ENCODE data around the gene CCDC78. TPM values are rescaled to one million over a fixed set of nuclear protein-coding genes. Genes with fewer than 3 reads are reported as not detected.

Gene CCDC78
- total and polyA plus RNA-seq, 2 of the 4 experiments (the other 2 are of a cell fraction) = 0.54 to 4.6 TPM

- no peak for ATAC-seq (ENCODE audit: low read depth)
- DNase-seq = no peak
- peaks cover 7% of the 10 kb centered on the region; the same call in 1 of the 2 replicates for H3K4me1 ChIP-seq (ENCODE audit: control insufficient read depth, insufficient read depth, low read length)
- BruUV-seq (replicated peaks) = no TSS peak
- no peak overlapping the region for H3K23ac ChIP-seq (ENCODE audit: low read depth, low read length)
- no peak overlapping the region for H4K91ac ChIP-seq (ENCODE audit: insufficient read depth, low read depth, low read length)
- intact Hi-C loops (cut with micrococcal nuclease) = no loop called here
- no peak overlapping the region for H3K18ac ChIP-seq (ENCODE audit: low read depth, low read length)
- TF ChIP-seq SMC3 (IDR thresholded peaks at IDR 0.05; ENCODE audit: low read depth, low read length) = no peak
- no peak for TF ChIP-seq RFX5 (IDR thresholded peaks at IDR 0.05; ENCODE audit: low read depth, low read length)
- no peak for TF ChIP-seq MAFK (IDR thresholded peaks at IDR 0.05; ENCODE audit: low read depth, low read length)
- TF ChIP-seq RCOR1 (IDR thresholded peaks at IDR 0.05; ENCODE audit: insufficient replicate concordance, low read length) = no peak
- H4K20me1 ChIP-seq (ENCODE audit: insufficient read depth, low read length) = peaks cover 4% of the 10 kb centered on the region; the same call in 1 of the 2 replicates
- no peak overlapping the region for H3K4ac ChIP-seq (ENCODE audit: low read depth, low read length)
- no peak overlapping the region for H2AK5ac ChIP-seq (ENCODE audit: low read depth, low read length)
- no peak overlapping the region for H3K9ac ChIP-seq (ENCODE audit: low read depth, low read length)
- peaks cover 7% of the 10 kb centered on the region for H3K9me1 ChIP-seq (ENCODE audit: insufficient read depth, low read length)
- POLR2A ChIA-PET (ENCODE audit: unreplicated experiment) = no interaction called here
- H3K36me3 ChIP-seq (ENCODE audit: control insufficient read depth, insufficient read depth, low read length) = no peaks in the 10 kb centered on the region
- H2AK9ac ChIP-seq (replicated peaks; ENCODE audit: low read depth, low read length, poor library complexity) = no peak overlapping the region
- H3K27me3 ChIP-seq (ENCODE audit: control insufficient read depth, insufficient read depth, low read length) = peaks cover 53% of the 10 kb centered on the region
- H2BK5ac ChIP-seq (ENCODE audit: low read depth, low read length, poor library complexity, severe bottlenecking) = no peak overlapping the region
- H3K27ac ChIP-seq (ENCODE audit: insufficient read depth, low read length) = no peak overlapping the region
- CTCF ChIA-PET = no interaction called here
- H3K4me2 ChIP-seq (ENCODE audit: low read depth, low read length) = no peak overlapping the region
- dilution Hi-C loops (cut with HindIII; ENCODE audit: low sequenced_read_pairs, unreplicated experiment) = no loop called here
- H2BK20ac ChIP-seq (ENCODE audit: low read depth, low read length) = no peak overlapping the region
- in situ Hi-C loops (cut with MboI; ENCODE audit: low sequenced_read_pairs) = no loop called here
- H4K5ac ChIP-seq (ENCODE audit: low read depth, low read length) = no peak overlapping the region
- 1% methylated on average over 15 of the region's 64 CpGs; no CpG with 5 or more reads in 1 of the 2 experiments for WGBS, 2 experiments (ENCODE audit: extremely low coverage in 2 of 2, insufficient read length in 1 of 2)
- H3K9me3 ChIP-seq (ENCODE audit: control insufficient read depth, insufficient read depth, low read length) = no peaks in the 10 kb centered on the region; the same call in 1 of the 2 replicates
- H2AFZ ChIP-seq (replicated peaks; ENCODE audit: low read length, poor library complexity) = no peak overlapping the region
- no peak overlapping the region for H3K56ac ChIP-seq (ENCODE audit: extremely low read depth, insufficient read depth, low read length)
- peaks cover 5 to 7% of the 10 kb centered on the region in 2 experiments; a peak in 3 of 4 replicates for H3K79me1 ChIP-seq (ENCODE audit: low read depth in 1 of 2, low read length in 2 of 2)
- no peak overlapping the region for H3K4me3 ChIP-seq (ENCODE audit: insufficient read depth, low read depth, low read length)
- no peak overlapping the region for H2BK15ac ChIP-seq (ENCODE audit: low read depth, low read length)
- no peak overlapping the region for H2BK120ac ChIP-seq (ENCODE audit: low read depth, low read length)
- H3K14ac ChIP-seq (replicated peaks; ENCODE audit: low read depth, low read length) = no peak overlapping the region
- H4K8ac ChIP-seq (ENCODE audit: low read depth in 2 of 2, low read length in 2 of 2) = no peak overlapping the region
Measured at GRCh38 chr16:694187-694862, 31.9 kb downstream of the CCDC78 start.

All from IMR-90 (cell line).